Measurements from ENCODE around the gene SHLD2.
A peak's percentile ranks its signal among the peaks of the same experiment; 100 is the strongest.

The SHLD2 gene, protein sequence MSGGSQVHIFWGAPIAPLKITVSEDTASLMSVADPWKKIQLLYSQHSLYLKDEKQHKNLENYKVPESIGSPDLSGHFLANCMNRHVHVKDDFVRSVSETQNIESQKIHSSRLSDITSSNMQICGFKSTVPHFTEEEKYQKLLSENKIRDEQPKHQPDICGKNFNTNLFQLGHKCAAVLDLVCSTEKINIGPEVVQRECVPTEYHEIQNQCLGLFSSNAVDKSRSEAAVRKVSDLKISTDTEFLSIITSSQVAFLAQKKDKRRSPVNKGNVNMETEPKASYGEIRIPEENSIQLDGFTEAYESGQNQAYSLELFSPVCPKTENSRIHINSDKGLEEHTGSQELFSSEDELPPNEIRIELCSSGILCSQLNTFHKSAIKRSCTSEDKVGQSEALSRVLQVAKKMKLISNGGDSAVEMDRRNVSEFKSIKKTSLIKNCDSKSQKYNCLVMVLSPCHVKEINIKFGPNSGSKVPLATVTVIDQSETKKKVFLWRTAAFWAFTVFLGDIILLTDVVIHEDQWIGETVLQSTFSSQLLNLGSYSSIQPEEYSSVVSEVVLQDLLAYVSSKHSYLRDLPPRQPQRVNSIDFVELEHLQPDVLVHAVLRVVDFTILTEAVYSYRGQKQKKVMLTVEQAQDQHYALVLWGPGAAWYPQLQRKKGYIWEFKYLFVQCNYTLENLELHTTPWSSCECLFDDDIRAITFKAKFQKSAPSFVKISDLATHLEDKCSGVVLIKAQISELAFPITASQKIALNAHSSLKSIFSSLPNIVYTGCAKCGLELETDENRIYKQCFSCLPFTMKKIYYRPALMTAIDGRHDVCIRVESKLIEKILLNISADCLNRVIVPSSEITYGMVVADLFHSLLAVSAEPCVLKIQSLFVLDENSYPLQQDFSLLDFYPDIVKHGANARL

DNA sequence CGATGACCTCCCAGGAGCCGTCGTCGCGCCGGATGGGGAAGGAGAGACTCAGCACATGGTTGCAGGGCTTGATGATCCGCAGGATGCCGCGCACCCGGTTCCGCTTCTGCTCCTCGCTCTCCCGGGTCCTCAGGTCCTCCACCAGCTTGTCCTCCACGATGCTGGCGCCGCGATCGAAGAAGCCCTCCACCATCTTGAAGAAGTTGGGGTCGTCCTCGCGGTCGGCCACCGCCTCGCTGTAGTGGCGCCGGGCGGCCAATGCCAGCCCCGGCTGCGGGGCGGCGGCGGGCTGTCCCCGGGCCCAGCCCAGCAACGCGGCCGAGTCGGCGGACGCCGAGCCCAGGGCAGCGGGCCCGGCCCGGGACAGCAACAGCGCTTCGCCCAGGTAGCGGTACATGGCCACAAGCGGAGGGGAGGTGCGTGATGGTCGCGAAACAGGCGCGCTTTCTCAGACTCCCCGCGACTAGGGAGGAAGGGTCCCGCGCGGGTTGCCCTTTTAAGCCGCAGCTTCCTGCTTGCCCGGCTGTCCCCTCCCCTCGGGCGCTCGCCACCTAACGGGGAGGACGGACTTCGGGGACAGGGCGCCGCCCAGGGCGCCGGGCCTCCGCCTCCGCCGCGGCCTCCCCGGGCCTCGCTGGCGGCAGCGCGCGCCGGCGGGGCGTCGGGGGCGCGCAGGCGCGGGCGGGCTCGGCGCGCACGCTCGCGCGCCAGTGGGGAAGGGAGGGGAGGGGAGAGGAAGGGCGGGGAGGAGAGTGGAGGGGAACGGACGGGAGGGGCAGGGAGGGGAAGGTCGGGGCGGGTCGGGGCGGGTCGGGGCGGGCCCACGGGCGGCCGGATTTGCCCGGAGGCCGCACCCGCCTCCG, at the start of gene SHLD2, which contains the start of gene GLUD1:
TSS of gene SHLD2 (plus strand) at position 834 of the 863 bp plus-strand sequence. CDS start 56,149 bp downstream, outside the sequence.
TSS of gene GLUD1 (minus strand) at position 471 of the 863 bp plus-strand sequence. CDS start at position 397, 74 bp downstream.
- peaks cover 26% of the 10 kb centered on the region for H3K4me1 ChIP-seq (ENCODE audit: insufficient read depth, low read length)

DNA sequence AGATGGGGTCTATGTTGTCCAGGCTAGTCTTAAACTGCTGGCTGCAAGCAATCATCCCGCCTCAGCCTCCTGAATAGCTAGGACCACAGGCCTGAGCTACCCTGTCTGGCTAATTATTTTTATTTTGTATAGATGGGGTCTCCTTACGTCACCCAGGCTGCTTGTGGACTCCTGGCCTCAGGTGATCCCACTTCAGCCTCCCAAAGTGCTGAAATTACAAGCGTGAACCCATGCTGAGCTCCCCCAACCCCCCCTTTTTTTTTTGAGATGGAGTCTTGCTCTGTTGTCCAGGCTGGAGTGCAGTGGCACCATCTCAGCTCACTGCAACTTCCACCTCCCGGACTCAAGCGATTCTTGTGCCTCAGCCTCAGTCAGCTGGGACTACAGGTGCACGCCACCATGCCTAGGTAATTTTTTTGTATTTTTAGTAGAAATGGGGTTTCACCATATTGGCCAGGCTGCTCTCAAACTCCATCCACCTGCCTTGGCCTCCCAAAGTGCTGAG, 49.5 kb upstream of the SHLD2 start:
- no peak overlapping the region for H3K27ac ChIP-seq (ENCODE audit: low read depth, low read length)
- H3K36me3 ChIP-seq (ENCODE audit: insufficient read depth, low read length) = peaks cover 4% of the 10 kb centered on the region
- no peak overlapping the region for H3K4me3 ChIP-seq (ENCODE audit: low read depth in 1 of 2, low read length in 2 of 2)

More for the DNA sequence above, at the start of gene SHLD2, which contains the start of gene GLUD1:
- peak within 1 kb of the TSS; percentile 95 for H3K27ac ChIP-seq (ENCODE audit: low read depth, low read length)
- H3K9ac ChIP-seq (ENCODE audit: low read length) = peak within 1 kb of the TSS; percentile 35
- no peaks in the 10 kb centered on the region for H3K9me3 ChIP-seq (ENCODE audit: low read length)
- H3K27me3 ChIP-seq (ENCODE audit: control insufficient read depth in 1 of 2, insufficient read depth in 2 of 2, low read length in 2 of 2) = no peaks in the 10 kb centered on the region
- peak within 1 kb of the TSS; percentile 72 to 78 for H3K4me3 ChIP-seq (ENCODE audit: low read depth in 1 of 2, low read length in 2 of 2)
- no peaks in the 10 kb centered on the region for H3K36me3 ChIP-seq (ENCODE audit: insufficient read depth, low read length)

DNA sequence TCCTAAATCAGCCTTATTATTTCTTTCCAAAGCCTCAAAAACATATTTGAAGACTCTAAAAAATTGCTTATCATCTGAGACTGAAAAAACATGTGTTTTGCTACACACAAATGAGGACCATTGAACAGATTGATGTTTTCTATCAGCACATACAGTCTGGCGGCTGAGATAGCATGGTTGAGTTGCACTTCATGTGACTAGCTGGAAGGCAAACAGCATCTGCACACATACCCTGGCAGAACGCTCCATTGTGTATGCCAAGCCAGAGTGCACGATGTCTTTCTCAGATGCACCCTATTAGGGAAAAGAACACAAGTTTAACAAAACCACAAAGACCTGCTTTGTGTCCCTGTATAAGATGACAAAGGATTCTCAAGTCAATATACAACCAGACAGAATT, 41.9 kb upstream of the SHLD2 start:
- no peak overlapping the region for H3K9ac ChIP-seq (ENCODE audit: low read length)
- H3K27ac ChIP-seq (ENCODE audit: low read depth, low read length) = no peak overlapping the region
- H3K27me3 ChIP-seq (ENCODE audit: control insufficient read depth in 1 of 2, insufficient read depth in 2 of 2, low read length in 2 of 2) = no peaks in the 10 kb centered on the region
- no peak overlapping the region for H3K4me3 ChIP-seq (ENCODE audit: low read depth in 1 of 2, low read length in 2 of 2)
- peaks cover 14% of the 10 kb centered on the region for H3K4me1 ChIP-seq (ENCODE audit: insufficient read depth, low read length)
- no peaks in the 10 kb centered on the region for H3K9me3 ChIP-seq (ENCODE audit: low read length)
- H3K36me3 ChIP-seq (ENCODE audit: insufficient read depth, low read length) = peaks cover 50% of the 10 kb centered on the region

More for the DNA sequence above, 49.5 kb upstream of the SHLD2 start:
- H3K9me3 ChIP-seq (ENCODE audit: low read length) = no peaks in the 10 kb centered on the region
- no peak overlapping the region for H3K9ac ChIP-seq (ENCODE audit: low read length)
- no peaks in the 10 kb centered on the region for H3K4me1 ChIP-seq (ENCODE audit: insufficient read depth, low read length)
- no peaks in the 10 kb centered on the region for H3K27me3 ChIP-seq (ENCODE audit: control insufficient read depth in 1 of 2, insufficient read depth in 2 of 2, low read length in 2 of 2)

DNA sequence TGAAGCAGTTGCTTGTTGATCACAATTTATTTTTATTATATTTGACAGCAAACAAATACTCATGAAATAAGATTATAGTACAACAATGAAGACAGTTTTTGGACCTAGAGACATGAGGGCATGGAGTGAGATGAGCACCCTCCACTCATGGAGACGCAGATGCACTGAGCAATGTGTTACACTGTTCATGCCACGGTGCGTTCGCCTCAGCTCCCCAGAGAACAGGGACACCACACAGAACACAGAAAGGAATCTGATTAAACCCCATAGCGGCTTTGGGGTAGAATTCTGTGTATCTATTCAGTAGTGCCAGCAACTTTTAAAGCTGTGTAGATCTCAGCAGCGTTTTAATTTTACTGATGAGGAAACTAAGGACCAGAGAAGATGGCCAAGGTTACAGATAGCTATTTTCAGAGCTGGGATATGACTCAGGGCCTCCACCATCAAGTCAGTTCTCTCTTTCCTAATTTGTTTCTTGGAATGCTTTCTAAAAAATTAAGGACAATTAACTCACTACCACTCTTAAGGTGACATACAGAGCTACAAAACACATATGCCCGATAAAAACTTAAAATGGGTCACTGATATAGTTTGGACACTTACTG, 41.3 kb upstream of the SHLD2 start:
- H3K27ac ChIP-seq (ENCODE audit: low read depth, low read length) = no peak overlapping the region
- H3K27me3 ChIP-seq (ENCODE audit: control insufficient read depth in 1 of 2, insufficient read depth in 2 of 2, low read length in 2 of 2) = no peaks in the 10 kb centered on the region
- H3K36me3 ChIP-seq (ENCODE audit: insufficient read depth, low read length) = peaks cover 51% of the 10 kb centered on the region

GRCh38 chr10:87054373-87055295, 40.4 kb upstream of the SHLD2 start:
- no peak overlapping the region for H3K9ac ChIP-seq (ENCODE audit: low read length)
- H3K27ac ChIP-seq (ENCODE audit: low read depth, low read length) = no peak overlapping the region
- H3K36me3 ChIP-seq (ENCODE audit: insufficient read depth, low read length) = peaks cover 60% of the 10 kb centered on the region

More for the DNA sequence above, 41.3 kb upstream of the SHLD2 start:
- peaks cover 14% of the 10 kb centered on the region for H3K4me1 ChIP-seq (ENCODE audit: insufficient read depth, low read length)
- no peaks in the 10 kb centered on the region for H3K9me3 ChIP-seq (ENCODE audit: low read length)
- H3K9ac ChIP-seq (ENCODE audit: low read length) = no peak overlapping the region
- no peak overlapping the region for H3K4me3 ChIP-seq (ENCODE audit: low read depth in 1 of 2, low read length in 2 of 2)

GRCh38 chr10:87058171-87058570, 36.8 kb upstream of the SHLD2 start:
- H3K27me3 ChIP-seq (ENCODE audit: control insufficient read depth in 1 of 2, insufficient read depth in 2 of 2, low read length in 2 of 2) = no peaks in the 10 kb centered on the region
- peaks cover 9% of the 10 kb centered on the region for H3K4me1 ChIP-seq (ENCODE audit: insufficient read depth, low read length)
- H3K36me3 ChIP-seq (ENCODE audit: insufficient read depth, low read length) = peaks cover 58% of the 10 kb centered on the region
- H3K9ac ChIP-seq (ENCODE audit: low read length) = no peak overlapping the region
- no peak overlapping the region for H3K4me3 ChIP-seq (ENCODE audit: low read depth in 1 of 2, low read length in 2 of 2)
- H3K9me3 ChIP-seq (ENCODE audit: low read length) = no peaks in the 10 kb centered on the region
- H3K27ac ChIP-seq (ENCODE audit: low read depth, low read length) = no peak overlapping the region

More at GRCh38 chr10:87054373-87055295, 40.4 kb upstream of the SHLD2 start:
- Histone ChIP-seq H3K4me3 (ENCODE audit: low read depth in 1 of 2, low read length in 2 of 2) (no peak overlapping the region), H3K27me3 (ENCODE audit: control insufficient read depth in 1 of 2, insufficient read depth in 2 of 2, low read length in 2 of 2) (no peaks in the 10 kb centered on the region), H3K9me3 (ENCODE audit: low read length) (no peaks in the 10 kb centered on the region), H3K4me1 (ENCODE audit: insufficient read depth, low read length) (peaks cover 14% of the 10 kb centered on the region)

DNA sequence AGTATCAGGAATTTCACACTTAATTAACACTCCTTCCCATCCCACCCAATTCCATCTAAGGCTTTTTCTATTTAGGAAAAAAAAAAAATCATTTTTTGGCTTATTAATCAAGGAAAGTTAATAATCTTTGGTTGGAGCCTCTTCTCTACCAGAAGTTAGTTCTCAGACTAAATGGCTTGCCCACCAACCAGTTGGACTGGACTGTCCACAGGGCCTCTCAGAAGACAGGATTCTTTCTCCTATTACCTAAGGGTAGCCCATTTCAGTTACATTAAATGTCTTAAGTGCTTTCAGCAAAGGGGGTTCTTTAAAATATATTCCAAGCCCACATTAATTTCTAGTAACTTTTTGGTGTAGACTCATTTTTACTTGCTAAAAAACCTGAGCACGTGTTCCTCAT, 35.6 kb upstream of the SHLD2 start:
- Histone ChIP-seq H3K36me3 (ENCODE audit: insufficient read depth, low read length) (peaks cover 53% of the 10 kb centered on the region), H3K27ac (ENCODE audit: low read depth, low read length) (no peak overlapping the region), H3K9me3 (ENCODE audit: low read length) (no peaks in the 10 kb centered on the region)

DNA sequence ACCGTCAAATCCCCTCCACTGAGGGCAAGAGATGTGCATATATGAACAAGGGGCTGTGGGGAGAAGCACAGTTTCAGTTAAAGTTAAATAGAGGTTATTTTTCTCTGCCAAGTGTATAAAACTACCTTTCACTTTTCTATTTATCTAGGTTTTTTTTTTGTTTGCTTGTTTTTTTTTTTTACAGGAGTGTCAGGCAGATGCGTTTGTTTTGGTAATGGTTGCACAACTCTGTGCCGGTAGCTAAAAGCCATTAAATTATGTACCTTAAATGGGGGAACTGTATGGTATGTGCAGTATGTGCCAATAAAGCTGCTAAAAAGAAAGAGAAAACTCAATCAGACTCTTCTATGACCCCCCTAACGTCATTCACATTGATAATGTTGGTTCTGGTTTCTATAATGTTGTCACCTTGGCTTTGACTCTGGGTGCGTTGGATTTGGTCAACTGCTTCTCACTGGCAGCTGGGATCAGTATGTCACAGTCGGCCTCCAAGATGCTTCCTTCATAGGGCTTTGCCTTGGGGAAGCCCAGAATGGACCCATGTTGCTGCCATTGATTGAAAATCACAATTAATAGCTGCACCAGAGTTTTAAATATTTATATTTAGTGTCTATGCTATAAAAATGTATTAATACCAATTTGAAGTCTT, 34.6 kb upstream of the SHLD2 start:
- H3K9ac ChIP-seq (ENCODE audit: low read length) = no peak overlapping the region
- H3K27me3 ChIP-seq (ENCODE audit: control insufficient read depth in 1 of 2, insufficient read depth in 2 of 2, low read length in 2 of 2) = no peaks in the 10 kb centered on the region
- no peaks in the 10 kb centered on the region for H3K4me1 ChIP-seq (ENCODE audit: insufficient read depth, low read length)
- H3K36me3 ChIP-seq (ENCODE audit: insufficient read depth, low read length) = peaks cover 49% of the 10 kb centered on the region
- no peak overlapping the region for H3K27ac ChIP-seq (ENCODE audit: low read depth, low read length)
- H3K9me3 ChIP-seq (ENCODE audit: low read length) = no peaks in the 10 kb centered on the region
- H3K4me3 ChIP-seq (ENCODE audit: low read depth in 1 of 2, low read length in 2 of 2) = no peak overlapping the region

More for the DNA sequence above, 35.6 kb upstream of the SHLD2 start:
- no peak overlapping the region for H3K9ac ChIP-seq (ENCODE audit: low read length)
- no peak overlapping the region for H3K4me3 ChIP-seq (ENCODE audit: low read depth in 1 of 2, low read length in 2 of 2)
- H3K27me3 ChIP-seq (ENCODE audit: control insufficient read depth in 1 of 2, insufficient read depth in 2 of 2, low read length in 2 of 2) = no peaks in the 10 kb centered on the region
- no peaks in the 10 kb centered on the region for H3K4me1 ChIP-seq (ENCODE audit: insufficient read depth, low read length)

GRCh38 chr10:87064651-87065050, 30.4 kb upstream of the SHLD2 start:
- Histone ChIP-seq H3K36me3 (ENCODE audit: insufficient read depth, low read length) (peaks cover 56% of the 10 kb centered on the region), H3K27me3 (ENCODE audit: control insufficient read depth in 1 of 2, insufficient read depth in 2 of 2, low read length in 2 of 2) (no peaks in the 10 kb centered on the region), H3K4me1 (ENCODE audit: insufficient read depth, low read length) (no peaks in the 10 kb centered on the region), H3K27ac (ENCODE audit: low read depth, low read length) (no peak overlapping the region), H3K9ac (ENCODE audit: low read length) (no peak overlapping the region), H3K4me3 (ENCODE audit: low read depth in 1 of 2, low read length in 2 of 2) (no peak overlapping the region), H3K9me3 (ENCODE audit: low read length) (no peaks in the 10 kb centered on the region)
